IMR-90 (cell line): ENCODE data around the gene STATH. TPM values are rescaled to one million over a fixed set of nuclear protein-coding genes. Genes with fewer than 3 reads are reported as not detected.
"Not testable (repeated sequence)": the region's sequence is repeated elsewhere in the genome, so short reads cannot be mapped to it uniquely, and the experiment has no call there.

Experiments used
- ATAC-seq: fragments of 200-7000 bp; cut with Tn5 transposase; 2 replicates; pipeline ENCODE4 v1.9.1; 2020; ENCODE audit warnings: low read depth, mild to moderate bottlenecking, moderate library complexity
- BruUV-seq: library from RNA; stranded (reverse); fragments of 400-500 nt; replicated peaks from 2 replicates; lab custom pipeline; 2021; lab: Mats Ljungman, UMichigan
- CTCF ChIA-PET: fragments of 300-600 bp; formaldehyde crosslinking; extraction: SDS; loops from one replicate; lab custom pipeline; 2021; ENCODE audit warnings: antibody characterized with exemption; lab: Yijun Ruan, JAX
- POLR2A ChIA-PET: fragments of 300-600 bp; sonication (Branson Sonifier 250); formaldehyde crosslinking; loops from one replicate; lab custom pipeline; 2022; ENCODE audit warnings: antibody characterized with exemption; ENCODE audit not compliant: unreplicated experiment; lab: Charles Lee
- DNase-seq: peaks from one replicate; pipeline ENCODE4 v3.0.0; 2013
- H2AFZ ChIP-seq: replicated peaks from 2 replicates; pipeline ENCODE3; 2013; ENCODE audit warnings: low read length, mild to moderate bottlenecking; ENCODE audit not compliant: poor library complexity
- H2AK5ac ChIP-seq: 2 replicates; pipeline ENCODE4 v1.6.1; 2013; ENCODE audit warnings: low read depth, low read length, inconsistent platforms
- H2AK9ac ChIP-seq: replicated peaks from 2 replicates; pipeline ENCODE3; 2013; ENCODE audit warnings: mild to moderate bottlenecking, low read depth, low read length, moderate library complexity; ENCODE audit not compliant: poor library complexity
- H2BK120ac ChIP-seq: 2 replicates; pipeline ENCODE4 v1.6.1; 2013; ENCODE audit warnings: low read depth, low read length, inconsistent platforms
- H2BK15ac ChIP-seq: 3 replicates; pipeline ENCODE4 v1.6.1; 2013; ENCODE audit warnings: low read depth, low read length, inconsistent platforms
- H2BK20ac ChIP-seq: 2 replicates; pipeline ENCODE4 v1.6.1; 2013; ENCODE audit warnings: low read depth, mild to moderate bottlenecking, inconsistent platforms, low read length, moderate library complexity
- H2BK5ac ChIP-seq: 2 replicates; pipeline ENCODE4 v1.6.1; 2013; ENCODE audit warnings: mild to moderate bottlenecking, low read depth, low read length, inconsistent platforms; ENCODE audit not compliant: poor library complexity, severe bottlenecking
- H3K14ac ChIP-seq: replicated peaks from 2 replicates; pipeline ENCODE4 v1.6.1; 2013; ENCODE audit warnings: low read depth, low read length, inconsistent platforms
- H3K18ac ChIP-seq: 2 replicates; pipeline ENCODE4 v1.6.1; 2013; ENCODE audit warnings: low read depth, low read length, control low read depth
- H3K23ac ChIP-seq: 2 replicates; pipeline ENCODE4 v1.6.1; 2013; ENCODE audit warnings: low read depth, low read length, inconsistent platforms
- H3K27ac ChIP-seq: 2 replicates; pipeline ENCODE4 v1.5.1; 2013; ENCODE audit warnings: mild to moderate bottlenecking, control low read depth, low read length; ENCODE audit not compliant: insufficient read depth
- H3K27me3 ChIP-seq: 2 replicates; pipeline ENCODE4 v1.6.1; 2013; ENCODE audit warnings: low read length; ENCODE audit not compliant: control insufficient read depth, insufficient read depth
- H3K36me3 ChIP-seq: 2 replicates; pipeline ENCODE4 v1.6.1; 2013; ENCODE audit warnings: low read length, mixed read lengths; ENCODE audit not compliant: control insufficient read depth, insufficient read depth
- H3K4ac ChIP-seq: 2 replicates; pipeline ENCODE4 v1.6.1; 2013; ENCODE audit warnings: low read depth, low read length, inconsistent platforms
- H3K4me1 ChIP-seq: 2 replicates; pipeline ENCODE4 v1.6.1; 2013; ENCODE audit warnings: low read length, mixed read lengths; ENCODE audit not compliant: control insufficient read depth, insufficient read depth
- H3K4me2 ChIP-seq: 2 replicates; pipeline ENCODE4 v1.6.1; 2013; ENCODE audit warnings: low read depth, mild to moderate bottlenecking, control low read depth, low read length, moderate library complexity
- H3K4me3 ChIP-seq: 2 replicates; pipeline ENCODE4 v1.5.1; 2013; ENCODE audit warnings: low read depth, mild to moderate bottlenecking, control low read depth, low read length, moderate library complexity; ENCODE audit not compliant: insufficient read depth
- H3K56ac ChIP-seq: 2 replicates; pipeline ENCODE4 v1.6.1; 2013; ENCODE audit warnings: low read length, inconsistent platforms; ENCODE audit not compliant: insufficient read depth; ENCODE audit errors: extremely low read depth
- H3K79me1 ChIP-seq, 2 experiments: 2 replicates each; pipeline ENCODE4 v1.6.1; 2013; ENCODE audit warnings: low read length in 2 of 2, inconsistent platforms in 1 of 2, low read depth in 1 of 2
- H3K9ac ChIP-seq: 2 replicates; pipeline ENCODE4 v1.6.1; 2013; ENCODE audit warnings: low read depth, low read length, control low read depth
- H3K9me1 ChIP-seq: 2 replicates; pipeline ENCODE4 v1.6.1; 2013; ENCODE audit warnings: low read length, inconsistent platforms; ENCODE audit not compliant: insufficient read depth
- H3K9me3 ChIP-seq: 2 replicates; pipeline ENCODE4 v1.6.1; 2013; ENCODE audit warnings: low read length; ENCODE audit not compliant: control insufficient read depth, insufficient read depth
- H4K20me1 ChIP-seq: 2 replicates; pipeline ENCODE4 v1.6.1; 2013; ENCODE audit warnings: low read length, inconsistent platforms; ENCODE audit not compliant: insufficient read depth
- H4K5ac ChIP-seq: 2 replicates; pipeline ENCODE4 v1.6.1; 2013; ENCODE audit warnings: mild to moderate bottlenecking, low read depth, low read length, control low read depth
- H4K8ac ChIP-seq, 2 experiments: 2 replicates each; pipeline ENCODE4 v1.6.1; 2013; ENCODE audit warnings: low read depth in 2 of 2, low read length in 2 of 2, control low read depth in 1 of 2, inconsistent platforms in 1 of 2
- H4K91ac ChIP-seq: 2 replicates; pipeline ENCODE4 v1.6.1; 2013; ENCODE audit warnings: low read depth, low read length, inconsistent platforms; ENCODE audit not compliant: insufficient read depth
- whole genome bisulfite sequencing, 2 experiments: methylation state at CpG; one replicate each; pipeline versions ENCODE4 v1.1.5 to v1.1.7; 2013; ENCODE audit warnings: missing lambda C conversion rate in 2 of 2; ENCODE audit not compliant: insufficient read length in 1 of 2; ENCODE audit errors: extremely low coverage in 2 of 2; 5-methylcytosine and 5-hydroxymethylcytosine counted together
- dilution Hi-C: fragments of 300-500 bp; cut with HindIII; formaldehyde crosslinking; loops from one replicate; pipeline ENCODE4 v1.14.3; 2018; ENCODE audit warnings: low sequenced_read_pairs; ENCODE audit not compliant: unreplicated experiment
- in situ Hi-C: fragments of 300-500 bp; cut with MboI; formaldehyde crosslinking; loops from 3 replicates; pipeline ENCODE4 v1.14.3; 2019; ENCODE audit warnings: low sequenced_read_pairs, inconsistent platforms, mixed read lengths
- intact Hi-C: fragments of 100-400 bp; cut with micrococcal nuclease; formaldehyde crosslinking; loops from 2 replicates; pipeline ENCODE4 v1.10.0; 2022
- polyA plus RNA-seq, 3 experiments: library from polyadenylated mRNA; depleted of rRNA; stranded (reverse); fragments of >200 nt; gene quantifications; 2 replicates each; pipeline ENCODE4 v1.2.3, GENCODE V29; 2012; ENCODE audit warnings: low replicate concordance in 1 of 3
- total RNA-seq: library from RNA; depleted of rRNA; stranded (reverse); fragments of >200 nt; gene quantifications from 2 replicates; pipeline ENCODE4 v1.2.3, GENCODE V29; 2012

STATH gene
- total and polyA plus RNA-seq, 2 of the 4 experiments (the other 2 are of a cell fraction): not detected

DNA sequence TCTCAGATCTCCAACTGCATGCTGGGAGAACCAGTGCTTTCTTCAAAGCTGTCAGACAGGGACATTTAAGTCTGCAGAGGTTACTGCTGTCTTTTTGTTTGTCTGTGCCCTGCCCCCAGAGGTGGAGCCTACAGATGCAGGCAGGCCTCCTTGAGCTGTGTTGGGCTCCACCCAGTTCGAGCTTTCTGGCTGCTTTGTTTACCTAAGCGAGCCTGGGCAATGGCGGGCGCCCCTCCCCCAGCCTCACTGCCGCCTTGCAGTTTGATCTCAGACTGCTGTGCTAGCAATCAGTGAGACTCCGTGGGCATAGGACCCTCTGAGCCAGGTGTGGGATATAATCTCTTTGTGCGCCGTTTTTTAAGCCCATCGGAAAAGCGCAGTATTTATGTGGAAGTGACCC, 23.2 kb downstream of the STATH start:
- ATAC-seq, H2AK9ac ChIP-seq, CTCF ChIA-PET, H3K56ac ChIP-seq, H3K27me3 ChIP-seq, H3K4me1 ChIP-seq, H3K9ac ChIP-seq, H3K4ac ChIP-seq, H3K4me2 ChIP-seq, H4K5ac ChIP-seq, H3K36me3 ChIP-seq, H3K14ac ChIP-seq, H2BK15ac ChIP-seq, H2BK5ac ChIP-seq, H4K91ac ChIP-seq, H3K79me1 ChIP-seq, H3K18ac ChIP-seq, dilution Hi-C loops, DNase-seq, H2BK20ac ChIP-seq, POLR2A ChIA-PET, H3K9me3 ChIP-seq, H3K23ac ChIP-seq, H2BK120ac ChIP-seq, H2AK5ac ChIP-seq, H3K27ac ChIP-seq, H4K8ac ChIP-seq, H3K4me3 ChIP-seq, H3K9me1 ChIP-seq, intact Hi-C loops, H2AFZ ChIP-seq, in situ Hi-C loops, BruUV-seq, H4K20me1 ChIP-seq: not testable (repeated sequence)
- no CpG with 5 or more reads among the region's 10 CpGs for WGBS, 2 experiments
